H1 (cell line): ENCODE measurements around the gene GPA33. TPM values are rescaled to one million over a fixed set of nuclear protein-coding genes. Genes with fewer than 3 reads are reported as not detected.

Experiments used
- CTCF ChIA-PET: fragments of 300-600 bp; sonication (Branson Sonifier 250); formaldehyde crosslinking; loops from one replicate; lab custom pipeline; 2021; ENCODE audit not compliant: partially characterized antibody; lab: Charles Lee
- POLR2A ChIA-PET: fragments of 300-600 bp; sonication (Branson Sonifier 250); formaldehyde crosslinking; loops from one replicate; lab custom pipeline; 2021; ENCODE audit warnings: inconsistent platforms; ENCODE audit not compliant: partially characterized antibody; lab: Charles Lee
- DNase-seq, 2 experiments: peaks; one replicate each; pipeline versions ENCODE4 v3.0.0 to v3.0.0-alpha.2; 2010 to 2022; ENCODE audit warnings: low spot score in 2 of 2, low read depth in 1 of 2, mixed read lengths in 1 of 2
- FAIRE-seq: peaks from 2 replicates; lab custom pipeline; 2011; peaks lifted over from hg19 to GRCh38; lab: Jason Lieb, UNC
- H2AFZ ChIP-seq: 2 replicates; pipeline ENCODE4 v1.8.1; 2012; ENCODE audit warnings: low read length, inconsistent platforms
- H2AK5ac ChIP-seq: 2 replicates; pipeline ENCODE4 v1.6.1; 2013; ENCODE audit warnings: low read depth, low read length
- H2BK120ac ChIP-seq: replicated peaks from 2 replicates; pipeline ENCODE3; 2013; ENCODE audit warnings: low read depth, low read length, inconsistent platforms
- H2BK12ac ChIP-seq: 2 replicates; pipeline ENCODE4 v1.6.1; 2013; ENCODE audit warnings: low read depth, low read length
- H2BK15ac ChIP-seq: 2 replicates; pipeline ENCODE4 v1.6.1; 2013; ENCODE audit warnings: low read length
- H2BK20ac ChIP-seq: 2 replicates; pipeline ENCODE4 v1.6.1; 2013; ENCODE audit warnings: low read length
- H2BK5ac ChIP-seq: 2 replicates; pipeline ENCODE4 v1.6.1; 2013; ENCODE audit warnings: low read depth, low read length
- H3K14ac ChIP-seq: 2 replicates; pipeline ENCODE4 v1.6.1; 2013; ENCODE audit warnings: inconsistent platforms; ENCODE audit not compliant: insufficient read length
- H3K18ac ChIP-seq: 2 replicates; pipeline ENCODE4 v1.6.1; 2013; ENCODE audit warnings: low read length; ENCODE audit errors: extremely low read depth
- H3K23ac ChIP-seq: 2 replicates; pipeline ENCODE4 v1.6.1; 2013; ENCODE audit warnings: inconsistent platforms; ENCODE audit not compliant: insufficient read length
- H3K23me2 ChIP-seq: 2 replicates; pipeline ENCODE4 v1.6.1; 2013; ENCODE audit warnings: low read depth, low read length
- H3K27ac ChIP-seq: 2 replicates; pipeline ENCODE4 v1.6.1; 2011; ENCODE audit warnings: low read depth, low read length, inconsistent platforms
- H3K27me3 ChIP-seq, 4 experiments: replicated peaks in 1 of 4; 1 replicate in 1 of 4; 2 replicates in 3 of 4; pipeline versions ENCODE4 v1.6.1 to v1.8.1; 2011 to 2013; ENCODE audit warnings: low read length in 3 of 4, mild to moderate bottlenecking in 3 of 4, inconsistent platforms in 2 of 4, mixed read lengths in 2 of 4, moderate library complexity in 1 of 4; ENCODE audit not compliant: control insufficient read depth in 3 of 4, insufficient read depth in 3 of 4; ENCODE audit errors: extremely low read depth in 1 of 4
- H3K36me3 ChIP-seq, 4 experiments: 2 replicates each; pipeline versions ENCODE4 v1.6.1 to v1.8.1; 2011 to 2013; ENCODE audit warnings: mild to moderate bottlenecking in 4 of 4, low read length in 3 of 4, moderate library complexity in 2 of 4, control low read depth in 1 of 4, inconsistent platforms in 1 of 4; ENCODE audit not compliant: insufficient read depth in 4 of 4, control insufficient read depth in 2 of 4
- H3K4ac ChIP-seq: replicated peaks from 2 replicates; pipeline ENCODE3; 2013; ENCODE audit warnings: low read length, low read depth, mixed read lengths, inconsistent platforms; ENCODE audit not compliant: insufficient read length
- H3K4me1 ChIP-seq, 4 experiments: replicated peaks in 1 of 4; 1 replicate in 1 of 4; 2 replicates in 3 of 4; pipeline versions ENCODE4 v1.6.1 to v1.8.1; 2011 to 2013; ENCODE audit warnings: low read length in 3 of 4, inconsistent platforms in 2 of 4, mixed read lengths in 1 of 4; ENCODE audit not compliant: insufficient read depth in 4 of 4, control insufficient read depth in 3 of 4
- H3K4me2 ChIP-seq, 2 experiments: 2 replicates each; pipeline versions ENCODE4 v1.6.1 to v1.8.1; 2011 to 2013; ENCODE audit warnings: low read depth in 2 of 2, low read length in 2 of 2, control low read depth in 1 of 2, inconsistent platforms in 1 of 2, mild to moderate bottlenecking in 1 of 2; ENCODE audit not compliant: insufficient read depth in 1 of 2
- H3K4me3 ChIP-seq, 4 experiments: fragments of 200-600, 300-600 bp in 1 of 4; sonication (generic), shearing (Covaris generic), sonication (Bioruptor Twin) in 1 of 4; 2 replicates each; pipeline versions ENCODE4 v1.5.1 to v1.8.1; 2011 to 2016; ENCODE audit warnings: low read length in 4 of 4, low read depth in 3 of 4, control low read depth in 2 of 4, inconsistent platforms in 2 of 4, mild to moderate bottlenecking in 2 of 4, mixed read lengths in 1 of 4, moderate library complexity in 1 of 4; ENCODE audit not compliant: insufficient read depth in 2 of 4; ENCODE audit errors: extremely low read depth in 1 of 4
- H3K56ac ChIP-seq: replicated peaks from 2 replicates; pipeline ENCODE3; 2013; ENCODE audit warnings: low read depth, mild to moderate bottlenecking, mixed read lengths, low read length, inconsistent platforms; ENCODE audit not compliant: insufficient read length
- H3K79me1 ChIP-seq: 2 replicates; pipeline ENCODE4 v1.6.1; 2013; ENCODE audit warnings: low read depth, low read length, control low read depth
- H3K79me2 ChIP-seq, 2 experiments: 2 replicates each; pipeline versions ENCODE4 v1.6.1 to v1.8.1; 2012 to 2013; ENCODE audit warnings: low read length in 2 of 2, mild to moderate bottlenecking in 2 of 2, inconsistent platforms in 1 of 2; ENCODE audit not compliant: insufficient read depth in 2 of 2, control insufficient read depth in 1 of 2
- H3K9ac ChIP-seq, 4 experiments: replicated peaks in 1 of 4; 1 replicate in 1 of 4; 2 replicates in 3 of 4; pipeline versions ENCODE4 v1.6.1 to v1.8.1; 2011 to 2013; ENCODE audit warnings: low read depth in 3 of 4, low read length in 3 of 4, control low read depth in 2 of 4, mild to moderate bottlenecking in 2 of 4, moderate library complexity in 2 of 4, inconsistent platforms in 1 of 4; ENCODE audit errors: extremely low read depth in 1 of 4
- H3K9me3 ChIP-seq, 2 experiments: 2 replicates each; pipeline versions ENCODE4 v1.6.1 to v1.8.1; 2012 to 2013; ENCODE audit warnings: mild to moderate bottlenecking in 2 of 2, moderate library complexity in 2 of 2, control low read depth in 1 of 2, inconsistent platforms in 1 of 2, low read depth in 1 of 2, low read length in 1 of 2, mixed read lengths in 1 of 2; ENCODE audit not compliant: insufficient read depth in 2 of 2
- H4K20me1 ChIP-seq, 2 experiments: replicated peaks in 1 of 2; 2 replicates each; pipeline versions ENCODE3 to v1.8.1; 2011 to 2013; ENCODE audit warnings: inconsistent platforms in 2 of 2, low read length in 2 of 2, mild to moderate bottlenecking in 1 of 2; ENCODE audit not compliant: insufficient read depth in 2 of 2, control insufficient read depth in 1 of 2
- H4K5ac ChIP-seq: 2 replicates; pipeline ENCODE4 v1.6.1; 2013; ENCODE audit warnings: low read length, low read depth, mixed read lengths, inconsistent platforms; ENCODE audit not compliant: insufficient read length
- H4K8ac ChIP-seq: 2 replicates; pipeline ENCODE4 v1.8.0; 2013; ENCODE audit warnings: mild to moderate bottlenecking, moderate library complexity, low read length, inconsistent platforms; ENCODE audit not compliant: insufficient read depth; ENCODE audit errors: extremely low read depth
- H4K91ac ChIP-seq: replicated peaks from 2 replicates; pipeline ENCODE3; 2013; ENCODE audit warnings: low read length, mixed read lengths, inconsistent platforms; ENCODE audit not compliant: insufficient read length
- CEBPB ChIP-seq: IDR thresholded peaks from 2 replicates; pipeline ENCODE4 v1.6.1; 2012; ENCODE audit warnings: low read depth, low read length
- polyA plus RNA-seq, 7 experiments: library from polyadenylated mRNA; depleted of rRNA in 3 of 7; stranded (reverse) in 5 of 7; unstranded in 2 of 7; fragments of >200 nt in 5 of 7; fragments of 200-250 nt in 2 of 7; gene quantifications; 1 replicate in 5 of 7; 2 replicates in 1 of 7; 4 replicates in 1 of 7; pipeline versions ENCODE4 v1.2.1 to v1.2.3, GENCODE V29; 2011 to 2013; ENCODE audit warnings: missing spikeins in 2 of 7, mixed read lengths in 2 of 7
- total RNA-seq: library from RNA; stranded (reverse); fragmentation: NEBNext Ultra II Directional; extraction: Animal tissue kit (Norgen Biotek cat#: 25700); gene quantifications from 2 replicates; pipeline ENCODE4 v1.2.1, GENCODE V29; 2021

The GPA33 gene
- total and polyA plus RNA-seq, 2 of the 8 experiments (the other 6 are each of a cell fraction or from before 2014, with no cell fraction given): 0.19 to 0.67 TPM

- no peak overlapping the region for H3K4me3 ChIP-seq
- no peak overlapping the region for H4K5ac ChIP-seq
- H2AFZ ChIP-seq: no peak overlapping the region
- H3K79me2 ChIP-seq: no peaks in the 10 kb centered on the region
- no peak overlapping the region for H3K27ac ChIP-seq
- DNase-seq: no peak
- H3K79me1 ChIP-seq: no peaks in the 10 kb centered on the region
- no peak for FAIRE-seq
- no peak overlapping the region for H2BK5ac ChIP-seq
- H3K23ac ChIP-seq: no peak overlapping the region
- no peak overlapping the region for H4K8ac ChIP-seq
- H3K36me3 ChIP-seq: no peaks in the 10 kb centered on the region
- H3K18ac ChIP-seq: no peak overlapping the region
- H3K9me3 ChIP-seq: no peaks in the 10 kb centered on the region
- no peak overlapping the region for H3K14ac ChIP-seq
- H3K4ac ChIP-seq: no peak overlapping the region
- H2BK20ac ChIP-seq: no peak overlapping the region
- H2BK120ac ChIP-seq: no peak overlapping the region
- ChIA-PET POLR2A (no interaction called here), CTCF (no interaction called here)
- H3K56ac ChIP-seq: no peak overlapping the region
- H3K4me1 ChIP-seq: no peaks in the 10 kb centered on the region
- H2AK5ac ChIP-seq: no peak overlapping the region
- H2BK12ac ChIP-seq: no peak overlapping the region
- H3K9ac ChIP-seq: no peak overlapping the region
- no peak overlapping the region for H4K91ac ChIP-seq
- H4K20me1 ChIP-seq: no peaks in the 10 kb centered on the region
- H2BK15ac ChIP-seq: no peak overlapping the region
- TF ChIP-seq CEBPB: no peak
- H3K23me2 ChIP-seq: no peaks in the 10 kb centered on the region; the same call in 1 of the 2 replicates
- no peak overlapping the region for H3K4me2 ChIP-seq
- no peaks in the 10 kb centered on the region; a peak in 1 of 7 replicates for H3K27me3 ChIP-seq
Observed at GRCh38 chr1:167077868-167078210, 12.3 kb downstream of the GPA33 start.
